Right atrium auricular region (tissue), 2 donors: ENCODE data around the gene LRP1-AS. TPM values are rescaled to one million over a fixed set of nuclear protein-coding genes. Genes with fewer than 3 reads are reported as not detected.

Experiments
- DNase-seq: peaks from one replicate; pipeline ENCODE4 v3.0.0-alpha.2; 2019; ENCODE audit warnings: low spot score
- H3K27ac ChIP-seq, 2 donors: fragments of 200-600 bp; sonication (generic); 1 replicate in 1 of 2; 2 replicates in 1 of 2; pipeline ENCODE4 v1.5.1; 2016 to 2019
- H3K27me3 ChIP-seq, 2 donors: fragments of 200-600 bp; sonication (generic); one replicate each; pipeline versions ENCODE4 v1.5.1 to v1.6.0; 2017 to 2019
- H3K36me3 ChIP-seq: fragments of 200-600 bp; sonication (generic); one replicate; pipeline ENCODE4 v1.5.1; 2016
- H3K4me1 ChIP-seq, 2 donors: fragments of 200-600 bp; sonication (generic); one replicate each; pipeline versions ENCODE4 v1.5.1 to v1.6.0; 2017 to 2019
- H3K4me3 ChIP-seq, 2 donors: fragments of 200-600 bp; sonication (generic); 1 replicate in 1 of 2; 2 replicates in 1 of 2; pipeline ENCODE4 v1.5.1; 2017 to 2019; ENCODE audit warnings: mild to moderate bottlenecking in 1 of 2, moderate library complexity in 1 of 2
- H3K9me3 ChIP-seq, 2 donors: fragments of 200-600 bp; sonication (generic); one replicate each; pipeline ENCODE4 v1.5.1; 2019
- total RNA-seq, 2 donors: library from RNA; depleted of rRNA; stranded (reverse); fragments of >200 nt; gene quantifications; one replicate each; pipeline ENCODE4 v1.1.0, GENCODE V29; 2016
- TF ChIP-seq, protein P1 (sequence below), 2 donors: fragments of 200-600 bp; sonication (generic); IDR thresholded peaks; one replicate each; pipeline ENCODE4 v1.5.1; 2019; ENCODE audit warnings: antibody characterized with exemption in 2 of 2

LRP1-AS gene
- total RNA-seq, 2 donors from 2014 or later = not detected

DNA sequence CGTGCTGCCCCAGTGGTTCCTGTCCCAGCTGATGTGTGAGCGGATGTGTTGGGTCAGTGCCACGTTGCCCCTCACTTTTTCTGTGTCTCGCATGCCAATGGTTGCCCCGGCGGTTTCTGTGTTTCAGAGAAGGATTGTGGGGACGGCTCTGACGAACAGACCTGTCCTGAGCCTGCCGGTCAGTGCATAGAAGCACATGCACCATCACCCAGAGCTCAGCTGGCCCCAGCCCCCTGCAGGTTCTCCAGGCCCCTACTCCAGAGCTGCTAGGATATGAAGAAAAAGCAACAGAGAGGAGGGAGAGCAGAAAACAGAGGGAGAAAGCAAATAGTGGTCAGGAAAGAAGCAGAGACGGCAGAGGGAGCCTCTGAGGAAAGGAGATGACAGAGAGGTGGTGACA, 20.6 kb upstream of the LRP1-AS start:
- Histone ChIP-seq H3K36me3 (peaks cover 78% of the 10 kb centered on the region), H3K27me3 (no peaks in the 10 kb centered on the region), H3K4me3 (no peak overlapping the region), H3K4me1 (no peaks in the 10 kb centered on the region), H3K27ac (no peak overlapping the region), H3K9me3 (no peaks in the 10 kb centered on the region)
- no peak for DNase-seq
- TF ChIP-seq, protein P1, sequence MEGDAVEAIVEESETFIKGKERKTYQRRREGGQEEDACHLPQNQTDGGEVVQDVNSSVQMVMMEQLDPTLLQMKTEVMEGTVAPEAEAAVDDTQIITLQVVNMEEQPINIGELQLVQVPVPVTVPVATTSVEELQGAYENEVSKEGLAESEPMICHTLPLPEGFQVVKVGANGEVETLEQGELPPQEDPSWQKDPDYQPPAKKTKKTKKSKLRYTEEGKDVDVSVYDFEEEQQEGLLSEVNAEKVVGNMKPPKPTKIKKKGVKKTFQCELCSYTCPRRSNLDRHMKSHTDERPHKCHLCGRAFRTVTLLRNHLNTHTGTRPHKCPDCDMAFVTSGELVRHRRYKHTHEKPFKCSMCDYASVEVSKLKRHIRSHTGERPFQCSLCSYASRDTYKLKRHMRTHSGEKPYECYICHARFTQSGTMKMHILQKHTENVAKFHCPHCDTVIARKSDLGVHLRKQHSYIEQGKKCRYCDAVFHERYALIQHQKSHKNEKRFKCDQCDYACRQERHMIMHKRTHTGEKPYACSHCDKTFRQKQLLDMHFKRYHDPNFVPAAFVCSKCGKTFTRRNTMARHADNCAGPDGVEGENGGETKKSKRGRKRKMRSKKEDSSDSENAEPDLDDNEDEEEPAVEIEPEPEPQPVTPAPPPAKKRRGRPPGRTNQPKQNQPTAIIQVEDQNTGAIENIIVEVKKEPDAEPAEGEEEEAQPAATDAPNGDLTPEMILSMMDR (IDR thresholded peaks at IDR 0.05) = no peak

DNA sequence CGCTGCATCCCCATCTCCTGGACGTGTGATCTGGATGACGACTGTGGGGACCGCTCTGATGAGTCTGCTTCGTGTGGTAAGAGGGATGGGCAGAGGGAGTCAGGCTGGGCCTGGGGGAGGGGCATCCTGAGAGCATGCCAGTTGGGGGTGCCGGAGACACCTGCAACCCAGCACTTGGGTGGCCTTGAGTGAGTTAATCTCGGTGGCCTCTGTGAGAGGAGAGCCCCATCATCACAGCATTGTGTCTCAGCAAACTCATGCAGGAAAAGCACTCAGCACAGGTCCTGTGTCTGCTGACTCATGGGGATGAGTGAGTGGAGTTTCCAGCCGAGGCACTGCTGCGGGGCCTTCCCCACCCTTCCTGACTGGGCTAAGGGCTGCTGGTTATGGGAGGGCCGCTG, 19.6 kb upstream of the LRP1-AS start:
- DNase-seq = no peak
- no peaks in the 10 kb centered on the region for H3K4me1 ChIP-seq

DNA sequence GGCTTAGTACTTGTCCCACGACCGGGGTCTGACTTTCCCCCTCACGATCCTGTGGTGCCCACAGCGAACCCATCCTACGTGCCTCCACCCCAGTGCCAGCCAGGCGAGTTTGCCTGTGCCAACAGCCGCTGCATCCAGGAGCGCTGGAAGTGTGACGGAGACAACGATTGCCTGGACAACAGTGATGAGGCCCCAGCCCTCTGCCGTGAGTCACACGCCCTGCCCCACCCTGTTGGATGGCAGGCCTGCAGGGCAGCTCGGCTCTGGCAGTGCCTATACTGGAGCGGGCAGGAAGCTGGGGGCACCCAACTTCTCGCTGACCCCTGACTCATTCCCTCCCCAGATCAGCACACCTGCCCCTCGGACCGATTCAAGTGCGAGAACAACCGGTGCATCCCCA, 18.3 kb upstream of the LRP1-AS start:
- Histone ChIP-seq H3K36me3 (peaks cover 93% of the 10 kb centered on the region), H3K27ac (no peak overlapping the region), H3K4me3 (no peak overlapping the region), H3K27me3 (no peaks in the 10 kb centered on the region), H3K4me1 (no peaks in the 10 kb centered on the region), H3K9me3 (no peaks in the 10 kb centered on the region)
- no peak for DNase-seq
- TF ChIP-seq, protein P1 (IDR thresholded peaks at IDR 0.05) = no peak

More for the DNA sequence above, 19.6 kb upstream of the LRP1-AS start:
- Histone ChIP-seq H3K9me3 (no peaks in the 10 kb centered on the region), H3K27ac (no peak overlapping the region), H3K27me3 (no peaks in the 10 kb centered on the region), H3K36me3 (peaks cover 84% of the 10 kb centered on the region), H3K4me3 (no peak overlapping the region)
- TF ChIP-seq, protein P1 (IDR thresholded peaks at IDR 0.05) = no peak

DNA sequence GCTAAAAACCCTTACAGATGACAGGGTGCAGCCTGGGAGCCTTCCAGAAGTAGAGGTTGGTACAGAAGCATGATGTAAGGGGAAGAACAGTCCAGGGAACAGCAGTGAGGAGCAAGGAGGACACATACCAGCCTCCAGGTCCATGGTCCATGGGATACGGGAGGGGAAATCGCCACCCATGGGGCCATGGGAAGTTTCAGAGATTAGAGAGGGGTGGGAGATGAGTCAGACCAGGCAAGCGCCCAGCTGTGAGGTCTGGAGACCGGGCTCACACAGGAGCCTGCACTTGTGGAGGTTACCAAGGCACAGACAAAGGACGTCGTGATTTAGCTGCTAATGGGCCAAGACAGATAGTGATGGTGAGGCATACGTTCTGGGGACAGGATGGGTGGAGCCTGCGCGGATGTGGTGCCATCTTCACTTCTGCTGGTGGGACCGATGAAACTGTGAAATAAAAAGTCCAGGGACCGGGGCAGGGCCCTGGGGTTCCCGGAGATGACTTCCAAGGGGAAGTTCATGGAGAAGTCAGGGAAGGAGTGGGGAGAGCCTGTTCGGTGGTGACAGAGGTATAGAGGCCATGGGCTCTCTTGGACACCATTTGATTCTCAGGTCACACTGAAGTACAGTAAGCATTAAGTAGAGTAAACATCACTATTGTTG, 17.7 kb upstream of the LRP1-AS start:
- H3K27me3 ChIP-seq = no peaks in the 10 kb centered on the region
- no peaks in the 10 kb centered on the region for H3K9me3 ChIP-seq
- H3K4me3 ChIP-seq = no peak overlapping the region
- peaks cover 93% of the 10 kb centered on the region for H3K36me3 ChIP-seq
- H3K4me1 ChIP-seq = no peaks in the 10 kb centered on the region
- TF ChIP-seq, protein P1 (IDR thresholded peaks at IDR 0.05) = no peak
- DNase-seq = no peak
- peak overlapping the region in 1 of 2 donors; percentile 8 for H3K27ac ChIP-seq

DNA sequence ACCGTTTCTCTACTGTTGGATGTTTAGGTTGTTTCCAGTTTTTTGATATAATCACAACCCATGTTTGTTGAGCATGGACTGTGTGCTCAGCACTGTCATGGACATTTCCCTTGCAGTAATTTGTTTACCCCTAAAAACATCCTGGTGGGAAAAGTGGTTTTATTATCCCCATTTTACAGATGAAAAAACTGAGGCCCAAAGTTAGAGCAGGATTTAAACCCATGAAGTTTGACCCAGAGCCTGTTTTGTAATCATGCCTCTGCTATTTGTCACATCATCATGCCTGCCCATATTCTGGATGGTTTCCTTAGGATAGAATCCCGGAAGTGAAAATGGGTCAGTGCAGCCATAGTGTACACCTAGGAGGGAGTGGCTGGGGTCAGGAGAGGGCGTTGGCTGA, 17.0 kb upstream of the LRP1-AS start:
- Histone ChIP-seq H3K9me3 (no peaks in the 10 kb centered on the region), H3K27me3 (no peaks in the 10 kb centered on the region), H3K4me1 (no peaks in the 10 kb centered on the region), H3K4me3 (no peak overlapping the region), H3K36me3 (peaks cover 93% of the 10 kb centered on the region), H3K27ac (peak overlapping the region in 1 of 2 donors; percentile 8)
- no peak for DNase-seq
- TF ChIP-seq, protein P1 (IDR thresholded peaks at IDR 0.05) = no peak
